Stimulated activated CD8-positive, alpha-beta memory T cell treated with anti-CD3 and anti-CD28 coated beads, Interleukin-12 subunit alpha, Interleukin-12 subunit beta, amount 100 ng/mL, for 4 hours (primary cell): ENCODE results near the gene ZDHHC24.
"Not testable (repeated sequence)": the region's sequence is repeated elsewhere in the genome, so short reads cannot be mapped to it uniquely, and the experiment has no call there.

Experiments used
- DNase-seq: peaks from one replicate; pipeline ENCODE4 v3.0.0-alpha.2; 2020; ENCODE audit warnings: low read depth

The ZDHHC24 gene

GRCh38 chr11:66545701-66546367 lies at the start of gene ZDHHC24:
Gene ZDHHC24, minus strand, starts transcription at chr11:66546048. Its CDS starts 45 bp downstream, at chr11:66546003.
- DNase-seq: peak; percentile 72

GRCh38 chr11:66595245-66595904 lies 49.5 kb upstream of the ZDHHC24 start:
- DNase-seq: no peak

GRCh38 chr11:66593650-66594049 lies 47.8 kb upstream of the ZDHHC24 start:
- DNase-seq: no peak

GRCh38 chr11:66593303-66593635 lies 47.4 kb upstream of the ZDHHC24 start:
- no peak for DNase-seq

- DNase-seq: peak; percentile 98
Observed at GRCh38 chr11:66592457-66593302, 46.8 kb upstream of the ZDHHC24 start, which contains the start of the genes CCDC87 and CCS. Gene CCDC87, minus strand, starts transcription at chr11:66593063. Its CDS starts 48 bp downstream, at chr11:66593015. Gene CCS, plus strand, starts transcription at chr11:66593185. Its CDS starts 77 bp downstream, at chr11:66593262.

GRCh38 chr11:66591175-66591574 lies 45.3 kb upstream of the ZDHHC24 start:
- DNase-seq: no peak

GRCh38 chr11:66589996-66590675 lies 44.3 kb upstream of the ZDHHC24 start:
- no peak for DNase-seq

- DNase-seq: not testable (repeated sequence)
Observed at GRCh38 chr11:66589315-66589714, 43.5 kb upstream of the ZDHHC24 start.

GRCh38 chr11:66586136-66586535 lies 40.3 kb upstream of the ZDHHC24 start:
- no peak for DNase-seq

GRCh38 chr11:66585447-66585846 lies 39.6 kb upstream of the ZDHHC24 start:
- DNase-seq: not testable (repeated sequence)

GRCh38 chr11:66582565-66583147 lies 36.8 kb upstream of the ZDHHC24 start:
- DNase-seq: not testable (repeated sequence)

- DNase-seq: no peak
Observed at GRCh38 chr11:66581261-66581660, 35.4 kb upstream of the ZDHHC24 start.

GRCh38 chr11:66580803-66581202 lies 35.0 kb upstream of the ZDHHC24 start:
- no peak for DNase-seq

GRCh38 chr11:66579017-66579606 lies 33.3 kb upstream of the ZDHHC24 start:
- peak; percentile 54 for DNase-seq

- no peak for DNase-seq
Observed at GRCh38 chr11:66570850-66571180, 25.0 kb upstream of the ZDHHC24 start.

GRCh38 chr11:66570079-66570849 lies 24.4 kb upstream of the ZDHHC24 start:
- DNase-seq: no peak

GRCh38 chr11:66569076-66569475 lies 23.2 kb upstream of the ZDHHC24 start:
- DNase-seq: no peak

- peak; percentile 53 for DNase-seq
Observed at GRCh38 chr11:66568124-66568916, 22.5 kb upstream of the ZDHHC24 start, which contains the start of gene CTSF. Gene CTSF, minus strand, starts transcription at chr11:66568606. Its CDS starts 120 bp downstream, at chr11:66568486.

- DNase-seq: no peak
Observed at GRCh38 chr11:66567787-66568123, 21.9 kb upstream of the ZDHHC24 start.

- DNase-seq: no peak
Observed at GRCh38 chr11:66566221-66566620, 20.4 kb upstream of the ZDHHC24 start.
